ENCODE data around the gene SOD1. TPM values are rescaled to one million over a fixed set of nuclear protein-coding genes. Genes with fewer than 3 reads are reported as not detected.

The SOD1 gene
- total RNA-seq, 1 donor from 2014 or later: 232 TPM

DNA sequence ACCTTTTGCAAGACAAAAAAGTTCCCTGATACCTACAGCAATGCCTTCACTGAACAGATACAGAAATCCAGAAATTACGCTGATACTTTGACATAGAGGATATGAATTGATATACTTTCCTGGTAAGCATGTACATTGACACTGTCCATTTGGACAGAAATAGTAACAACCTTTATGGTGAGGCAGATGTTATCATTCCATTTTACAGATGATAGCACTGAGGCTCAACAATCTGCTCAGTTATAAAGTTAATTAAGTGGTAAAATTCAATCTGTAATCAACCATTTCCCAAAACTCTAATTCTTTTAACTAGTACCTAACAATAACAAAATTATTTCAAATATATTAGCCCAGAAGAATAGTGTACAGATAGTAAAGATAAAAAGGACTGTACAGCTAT is 51.8 kb downstream of the SOD1 start:
- H3K9me3 Mint-ChIP-seq: no peaks in the 10 kb centered on the region
- no peak for DNase-seq (ENCODE audit: extremely low spot score, unreplicated experiment)
- no peaks in the 10 kb centered on the region for H3K36me3 Mint-ChIP-seq
- H3K27me3 Mint-ChIP-seq: no peaks in the 10 kb centered on the region
- peaks cover 42% of the 10 kb centered on the region for H3K4me1 Mint-ChIP-seq (ENCODE audit: unreplicated experiment)
- no peak overlapping the region for H3K27ac Mint-ChIP-seq
- no peak overlapping the region for H3K4me3 Mint-ChIP-seq
- TF ChIP-seq, protein P1, sequence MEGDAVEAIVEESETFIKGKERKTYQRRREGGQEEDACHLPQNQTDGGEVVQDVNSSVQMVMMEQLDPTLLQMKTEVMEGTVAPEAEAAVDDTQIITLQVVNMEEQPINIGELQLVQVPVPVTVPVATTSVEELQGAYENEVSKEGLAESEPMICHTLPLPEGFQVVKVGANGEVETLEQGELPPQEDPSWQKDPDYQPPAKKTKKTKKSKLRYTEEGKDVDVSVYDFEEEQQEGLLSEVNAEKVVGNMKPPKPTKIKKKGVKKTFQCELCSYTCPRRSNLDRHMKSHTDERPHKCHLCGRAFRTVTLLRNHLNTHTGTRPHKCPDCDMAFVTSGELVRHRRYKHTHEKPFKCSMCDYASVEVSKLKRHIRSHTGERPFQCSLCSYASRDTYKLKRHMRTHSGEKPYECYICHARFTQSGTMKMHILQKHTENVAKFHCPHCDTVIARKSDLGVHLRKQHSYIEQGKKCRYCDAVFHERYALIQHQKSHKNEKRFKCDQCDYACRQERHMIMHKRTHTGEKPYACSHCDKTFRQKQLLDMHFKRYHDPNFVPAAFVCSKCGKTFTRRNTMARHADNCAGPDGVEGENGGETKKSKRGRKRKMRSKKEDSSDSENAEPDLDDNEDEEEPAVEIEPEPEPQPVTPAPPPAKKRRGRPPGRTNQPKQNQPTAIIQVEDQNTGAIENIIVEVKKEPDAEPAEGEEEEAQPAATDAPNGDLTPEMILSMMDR (conservative IDR thresholded peaks at IDR 0.05): no peak

DNA sequence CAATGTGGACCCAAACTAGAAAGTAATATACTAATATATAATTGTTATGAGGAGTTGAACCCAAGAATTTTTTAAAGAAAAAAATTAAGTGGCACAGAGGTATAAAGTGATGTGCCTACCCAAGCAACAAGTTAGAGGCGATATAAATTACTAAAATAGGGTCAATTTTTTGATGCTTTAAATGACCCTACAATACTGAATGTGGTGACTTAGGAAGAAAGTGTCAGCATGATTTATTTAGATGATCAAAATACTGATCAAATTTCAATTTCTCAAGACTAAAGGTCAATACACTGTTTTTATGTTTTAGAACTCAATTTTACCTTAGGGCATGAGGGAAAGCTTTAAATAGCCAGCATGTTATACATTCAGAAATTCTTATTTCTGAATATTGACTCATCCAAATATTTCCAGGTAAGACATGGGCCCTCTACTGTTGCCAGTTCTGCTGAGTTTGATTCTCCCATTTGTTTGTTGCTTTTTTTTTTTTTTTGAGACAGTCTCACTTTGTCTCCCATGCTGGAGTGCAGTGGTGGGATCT is 52.3 kb downstream of the SOD1 start:
- TF ChIP-seq, protein P1 (conservative IDR thresholded peaks at IDR 0.05): no peak
- H3K4me1 Mint-ChIP-seq (ENCODE audit: unreplicated experiment): peaks cover 39% of the 10 kb centered on the region
- no peak overlapping the region for H3K4me3 Mint-ChIP-seq
- H3K9me3 Mint-ChIP-seq: no peaks in the 10 kb centered on the region
- H3K36me3 Mint-ChIP-seq: no peaks in the 10 kb centered on the region
- no peaks in the 10 kb centered on the region for H3K27me3 Mint-ChIP-seq
- no peak for DNase-seq (ENCODE audit: extremely low spot score, unreplicated experiment)
- no peak overlapping the region for H3K27ac Mint-ChIP-seq

DNA sequence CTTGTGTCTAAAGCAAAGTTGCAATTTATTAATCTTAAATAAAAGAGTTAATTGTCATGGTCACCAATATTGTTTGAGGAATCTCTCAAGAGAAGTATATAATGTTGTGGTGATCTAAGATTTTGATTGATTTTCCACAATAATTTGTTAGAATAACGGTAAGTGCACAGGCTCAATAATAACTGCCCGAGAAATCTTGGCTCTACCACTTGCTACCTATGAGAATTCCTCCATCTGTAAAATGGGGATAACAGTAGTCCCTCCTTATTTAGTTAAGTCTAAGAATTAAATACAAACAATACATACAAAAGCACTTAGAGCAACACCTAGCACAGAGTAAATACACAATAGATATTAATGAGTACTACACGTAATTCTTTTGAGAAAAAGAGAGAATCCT is 53.6 kb downstream of the SOD1 start:
- Mint-ChIP-seq H3K27me3 (no peaks in the 10 kb centered on the region), H3K4me1 (ENCODE audit: unreplicated experiment) (peaks cover 39% of the 10 kb centered on the region), H3K27ac (no peak overlapping the region), H3K4me3 (no peak overlapping the region), H3K36me3 (no peaks in the 10 kb centered on the region), H3K9me3 (no peaks in the 10 kb centered on the region)
- DNase-seq (ENCODE audit: extremely low spot score, unreplicated experiment): no peak
- TF ChIP-seq, protein P1 (conservative IDR thresholded peaks at IDR 0.05): no peak

DNA sequence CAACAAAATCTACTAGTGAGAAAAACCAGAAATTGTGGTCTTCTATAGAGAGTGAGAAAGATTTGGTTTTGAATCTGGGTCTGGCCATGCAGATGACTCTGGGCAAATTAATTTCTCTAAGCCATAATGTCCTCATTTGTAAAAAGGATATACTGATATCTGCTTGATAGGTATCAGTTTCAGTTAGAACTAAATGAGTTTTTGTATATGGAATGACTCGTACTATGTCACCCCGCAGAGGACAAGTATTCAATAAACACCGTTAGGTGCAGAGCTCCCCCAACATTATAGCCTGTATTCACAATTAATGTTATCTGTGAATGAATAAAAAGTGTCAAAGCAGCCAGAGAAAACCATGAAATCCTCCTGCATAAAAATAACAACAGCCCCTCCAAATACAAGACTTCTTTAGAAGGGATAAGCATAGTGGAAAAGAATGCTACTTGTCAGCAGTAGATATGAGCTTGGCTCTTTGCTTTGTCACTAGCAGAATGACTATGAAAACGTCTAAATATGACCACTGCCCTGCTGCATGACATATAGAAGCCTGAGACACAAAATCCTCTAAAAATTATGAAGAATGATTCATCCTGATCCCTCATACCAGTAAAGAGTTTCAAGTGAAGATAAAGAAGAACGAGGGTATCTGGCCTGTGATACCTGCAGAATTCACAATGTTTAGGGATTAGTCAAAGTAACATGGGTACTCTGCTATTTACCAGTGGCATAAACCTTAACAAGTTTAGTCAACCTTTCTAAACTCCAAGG is 54.7 kb downstream of the SOD1 start:
- Mint-ChIP-seq H3K27ac (no peak overlapping the region), H3K4me3 (no peak overlapping the region), H3K4me1 (ENCODE audit: unreplicated experiment) (peaks cover 31% of the 10 kb centered on the region), H3K27me3 (no peaks in the 10 kb centered on the region), H3K36me3 (no peaks in the 10 kb centered on the region), H3K9me3 (no peaks in the 10 kb centered on the region)
- no peak for DNase-seq (ENCODE audit: extremely low spot score, unreplicated experiment)
- TF ChIP-seq, protein P1 (conservative IDR thresholded peaks at IDR 0.05): no peak

DNA sequence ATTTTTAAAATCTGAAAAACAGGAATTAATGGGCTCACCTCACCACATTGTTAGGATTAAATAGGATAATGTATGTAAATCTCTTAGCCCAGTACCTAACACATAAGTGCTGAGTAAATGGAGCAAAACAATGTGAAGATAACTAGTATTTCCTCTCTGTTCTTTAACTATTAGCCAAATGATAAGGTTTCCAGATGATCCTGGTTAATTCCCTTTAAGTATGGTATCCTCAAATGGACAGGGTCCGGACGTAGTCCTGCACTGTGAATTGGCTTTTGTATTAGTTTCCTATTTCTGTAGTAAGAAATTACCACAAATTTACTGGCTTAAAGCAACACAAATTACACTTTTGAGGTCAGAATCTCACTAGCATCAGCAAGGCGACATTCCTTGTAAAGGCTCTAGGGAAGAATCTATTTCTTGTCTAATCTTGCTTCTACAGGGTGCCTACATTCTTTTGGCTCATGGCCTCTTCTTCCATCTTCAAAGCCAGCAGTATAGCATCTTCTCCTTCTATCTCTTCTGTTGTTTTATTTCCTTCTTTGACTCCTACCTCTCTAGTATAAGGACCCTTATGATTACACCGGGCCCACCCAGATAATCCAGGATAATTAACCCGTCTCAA is 55.4 kb downstream of the SOD1 start:
- no peak for DNase-seq (ENCODE audit: extremely low spot score, unreplicated experiment)
- Mint-ChIP-seq H3K4me3 (no peak overlapping the region), H3K27ac (peak overlapping the region; percentile 17)

More for the DNA sequence above, 55.4 kb downstream of the SOD1 start:
- no peaks in the 10 kb centered on the region for H3K27me3 Mint-ChIP-seq
- TF ChIP-seq, protein P1 (conservative IDR thresholded peaks at IDR 0.05): no peak
- H3K4me1 Mint-ChIP-seq (ENCODE audit: unreplicated experiment): peaks cover 28% of the 10 kb centered on the region
- no peaks in the 10 kb centered on the region for H3K9me3 Mint-ChIP-seq
- peaks cover 2% of the 10 kb centered on the region for H3K36me3 Mint-ChIP-seq
